GM08714 (cell line): ENCODE results near the gene KCNJ13.

Source experiments
- H3K4me3 ChIP-seq: fragments of 200-500 bp; sonication (Bioruptor generic); 2 replicates; pipeline ENCODE4 v1.5.1; 2014; ENCODE audit warnings: mild to moderate bottlenecking, low read length, inconsistent platforms
- ZNF274 ChIP-seq: IDR thresholded peaks from 2 replicates; pipeline ENCODE4 v1.6.1; 2012; ENCODE audit warnings: mild to moderate bottlenecking, low read depth, low read length

The KCNJ13 gene

DNA sequence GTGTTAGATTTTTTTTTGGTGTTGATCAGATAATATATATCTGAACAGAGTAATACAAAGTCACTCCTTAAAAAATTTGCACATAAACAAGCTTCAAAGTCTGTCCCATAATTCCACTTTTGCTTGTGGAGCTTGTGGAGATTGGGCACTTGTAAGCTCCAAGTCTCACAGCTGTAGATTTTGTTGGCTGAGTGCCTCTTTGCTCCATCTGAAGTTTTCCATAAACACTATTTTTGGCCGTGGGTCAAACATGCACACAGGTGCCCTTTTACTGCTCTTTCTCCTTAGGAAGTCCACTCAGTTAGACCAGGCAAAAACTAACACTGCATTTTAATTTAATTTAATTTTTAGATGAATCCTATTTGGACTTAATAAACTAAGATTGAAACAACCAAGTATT lies 3.6 kb upstream of the KCNJ13 start:
- no peak for TF ChIP-seq ZNF274
- H3K4me3 ChIP-seq, result no peak overlapping the region

GRCh38 chr2:232779465-232779864 lies 3.1 kb upstream of the KCNJ13 start:
- no peak for TF ChIP-seq ZNF274
- no peak overlapping the region for H3K4me3 ChIP-seq

GRCh38 chr2:232777276-232777675 lies 911 bp upstream of the KCNJ13 start:
- TF ChIP-seq ZNF274, result no peak
- no peak overlapping the region for H3K4me3 ChIP-seq

- TF ChIP-seq ZNF274, result no peak
- no peak overlapping the region for H3K4me3 ChIP-seq
Observed at GRCh38 chr2:232773815-232774214, 2.5 kb downstream of the KCNJ13 start.

DNA sequence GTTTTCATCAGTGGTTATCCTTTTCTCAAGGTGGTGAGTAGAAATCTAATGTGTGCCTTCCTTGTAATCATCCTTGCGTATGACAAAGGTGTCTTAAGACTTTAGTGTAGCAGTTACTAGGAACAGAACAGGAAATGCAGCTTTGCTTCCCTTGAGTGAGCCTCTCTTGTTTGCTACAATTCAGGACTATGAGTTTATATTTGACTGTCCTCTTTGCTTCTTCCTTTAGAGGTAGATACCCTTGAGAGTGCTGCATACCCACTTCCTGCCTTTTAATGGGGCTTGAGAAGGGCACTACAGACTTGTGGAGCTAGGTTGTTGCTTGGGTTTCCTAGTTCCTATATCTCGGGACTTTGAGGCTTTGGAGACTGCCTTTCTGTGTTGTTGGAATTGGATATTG lies 3.8 kb downstream of the KCNJ13 start:
- no peak for TF ChIP-seq ZNF274
- no peak overlapping the region; the same call in 1 of the 2 replicates for H3K4me3 ChIP-seq

DNA sequence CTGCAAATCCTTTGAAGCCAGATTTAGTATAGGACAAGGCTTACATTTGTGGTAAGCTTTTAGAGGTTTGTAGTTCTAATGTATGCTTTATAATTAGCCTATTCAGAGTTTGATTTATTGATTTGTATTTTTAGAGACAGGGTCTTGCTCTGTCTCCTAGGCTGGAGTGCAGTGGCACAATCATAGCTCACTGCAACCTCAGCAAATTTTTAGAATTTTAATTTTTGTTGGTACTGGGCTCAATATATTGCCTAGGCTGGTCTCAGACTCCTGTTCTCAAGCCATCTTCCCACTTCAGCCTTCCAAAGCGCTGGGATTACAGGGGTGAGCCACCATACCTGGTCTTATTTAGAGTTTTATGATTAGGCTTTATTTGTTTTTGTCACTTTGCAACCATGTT lies 4.5 kb downstream of the KCNJ13 start:
- no peak for TF ChIP-seq ZNF274
- H3K4me3 ChIP-seq, result no peak overlapping the region

- TF ChIP-seq ZNF274, result no peak
Observed at GRCh38 chr2:232770207-232770606, 6.2 kb downstream of the KCNJ13 start.

DNA sequence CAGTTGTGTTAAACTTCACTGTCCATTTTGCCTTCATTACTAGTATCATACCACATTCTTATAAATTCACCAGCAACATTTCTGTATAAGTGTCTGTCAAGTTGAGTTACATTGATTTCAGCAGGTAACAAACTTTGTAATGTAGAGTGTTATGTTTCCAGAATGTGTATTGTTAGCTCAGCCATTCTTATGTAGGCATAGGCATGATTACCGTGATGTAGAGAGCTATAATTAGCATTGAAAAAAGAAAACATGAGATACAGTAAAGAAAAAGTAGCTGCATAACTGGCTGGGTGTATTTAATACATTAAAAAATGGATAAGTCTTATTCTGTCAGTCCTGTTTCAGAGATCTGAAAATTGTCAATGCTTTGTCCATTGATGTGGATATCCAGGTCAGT lies 8.5 kb downstream of the KCNJ13 start:
- H3K4me3 ChIP-seq, result no peak overlapping the region
- no peak for TF ChIP-seq ZNF274

More at GRCh38 chr2:232770207-232770606, 6.2 kb downstream of the KCNJ13 start:
- H3K4me3 ChIP-seq, result no peak overlapping the region

DNA sequence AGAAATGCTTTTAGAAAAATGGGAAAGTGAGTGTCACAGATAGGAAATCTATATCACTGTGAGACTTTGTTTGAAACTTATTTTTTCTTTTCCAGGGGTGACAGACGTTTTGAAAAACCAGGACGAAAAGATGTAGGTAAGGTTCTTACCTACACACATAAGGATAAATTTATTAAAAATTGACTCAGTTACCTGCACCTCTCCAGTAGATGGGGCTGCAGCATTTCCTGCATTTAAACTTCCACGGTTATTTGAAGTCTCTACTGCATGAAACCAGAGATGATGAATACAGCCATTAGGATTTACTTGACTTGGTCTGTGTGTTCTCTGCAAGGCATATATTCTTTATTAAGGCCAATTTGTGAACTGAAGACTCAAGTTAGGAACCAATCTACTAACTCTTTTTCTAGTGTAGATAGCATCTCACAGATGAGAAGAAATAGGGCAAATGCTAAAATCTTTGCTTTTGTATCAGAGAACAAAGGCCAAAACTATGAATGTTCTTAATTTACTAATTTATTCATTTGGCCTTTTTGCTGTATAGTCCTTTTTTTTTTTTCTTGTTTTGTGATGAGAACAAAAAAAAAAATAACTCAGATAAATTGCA lies 15.0 kb downstream of the KCNJ13 start:
- no peak for TF ChIP-seq ZNF274
- no peak overlapping the region for H3K4me3 ChIP-seq

- no peak for TF ChIP-seq ZNF274
- H3K4me3 ChIP-seq, result no peak overlapping the region
Observed at GRCh38 chr2:232757905-232758304, 18.5 kb downstream of the KCNJ13 start.

- no peak for TF ChIP-seq ZNF274
- no peak overlapping the region for H3K4me3 ChIP-seq
Observed at GRCh38 chr2:232750135-232750671, 26.2 kb downstream of the KCNJ13 start.

DNA sequence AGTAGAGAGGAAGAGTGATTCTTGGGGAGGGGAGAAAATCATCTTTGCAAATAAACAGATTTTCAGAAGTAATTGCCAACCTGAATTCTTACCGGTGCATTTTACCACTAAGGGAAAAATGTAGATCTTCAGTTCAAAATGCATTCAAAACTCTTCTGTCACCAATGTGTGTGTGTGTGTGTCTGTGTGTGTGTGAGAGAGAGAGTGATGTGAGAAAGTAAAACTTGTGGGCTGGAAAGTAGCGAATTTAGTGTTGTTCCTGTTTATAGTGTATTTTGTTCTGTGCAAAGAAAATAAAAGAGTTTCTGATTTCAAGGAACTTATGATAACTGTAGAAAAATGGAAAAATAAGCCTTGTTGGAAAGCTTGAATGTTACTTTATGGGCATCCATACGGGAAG lies 27.0 kb downstream of the KCNJ13 start:
- TF ChIP-seq ZNF274, result no peak
- H3K4me3 ChIP-seq, result no peak overlapping the region

DNA sequence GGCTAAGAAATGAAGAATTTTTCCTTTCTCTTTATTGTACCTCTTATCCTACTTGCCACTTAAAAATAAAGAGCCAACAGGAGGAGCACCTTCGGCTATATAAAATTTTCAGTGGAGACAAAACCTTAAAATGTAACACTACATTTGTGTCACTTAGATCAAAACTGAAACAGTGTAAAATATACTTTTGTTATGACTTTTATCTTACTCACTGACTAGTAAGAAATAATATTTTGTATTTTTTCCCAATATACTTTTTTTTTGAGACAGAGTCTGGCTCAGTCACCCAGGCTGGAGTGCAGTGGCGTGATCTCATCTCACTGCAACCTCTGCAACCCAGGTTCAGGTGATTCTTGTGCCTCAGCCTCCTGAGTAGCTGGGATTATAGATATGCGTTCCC lies 28.3 kb downstream of the KCNJ13 start:
- no peak overlapping the region for H3K4me3 ChIP-seq
- no peak for TF ChIP-seq ZNF274

GRCh38 chr2:232744963-232745362 lies 31.4 kb downstream of the KCNJ13 start:
- no peak for TF ChIP-seq ZNF274
- H3K4me3 ChIP-seq, result no peak overlapping the region

- TF ChIP-seq ZNF274, result no peak
- no peak overlapping the region for H3K4me3 ChIP-seq
Observed at GRCh38 chr2:232741972-232742371, 34.4 kb downstream of the KCNJ13 start.

DNA sequence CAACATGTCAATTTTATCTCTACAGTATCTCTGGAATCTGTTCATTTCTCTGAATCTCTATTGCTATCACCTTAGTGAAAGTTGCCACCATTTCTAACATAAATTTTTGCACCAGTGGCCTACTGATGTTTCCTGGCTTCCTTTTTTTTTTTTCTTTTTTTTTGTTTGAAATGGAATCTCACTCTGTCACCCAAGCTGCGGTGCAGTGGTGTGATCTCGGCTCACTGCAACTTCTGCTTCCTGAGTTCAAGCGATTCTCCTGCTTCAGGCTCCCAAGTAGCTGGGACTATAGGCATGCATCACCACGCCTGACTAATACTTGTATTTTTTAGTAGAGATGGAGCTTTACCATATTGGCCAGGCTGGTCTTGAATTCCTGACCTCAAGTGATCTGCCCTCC lies 35.1 kb downstream of the KCNJ13 start:
- TF ChIP-seq ZNF274, result no peak
- no peak overlapping the region for H3K4me3 ChIP-seq
